ENCODE results near the gene RTN4RL1. TPM values are rescaled to one million over a fixed set of nuclear protein-coding genes. Genes with fewer than 3 reads are reported as not detected.

Gene RTN4RL1
- total and polyA plus RNA-seq, 4 donors, result 0.65 to 7.3 (median 2.4) TPM

- DNase-seq (no peak), ATAC-seq (ENCODE audit: insufficient read depth, low FRiP score) (no peak)
- H3K9me3 ChIP-seq (ENCODE audit: control insufficient read depth in 4 of 4, insufficient read depth in 3 of 4, low read length in 3 of 4), result no peaks in the 10 kb centered on the region
- 90 to 97% methylated on average over 9 of the region's 9 CpGs for WGBS, 2 donors
- TF ChIP-seq CTCF (IDR thresholded peaks at IDR 0.05; ENCODE audit: control extremely low read depth, extremely low read depth), result no peak
- H3K27me3 ChIP-seq (ENCODE audit: control insufficient read depth in 3 of 3, insufficient read depth in 3 of 3, low read length in 2 of 3), result no peaks in the 10 kb centered on the region
- no peak overlapping the region for H3K27ac ChIP-seq (ENCODE audit: low read depth in 1 of 2, low read length in 1 of 2)
- peaks cover 0 to 34% (median 22%) of the 10 kb centered on the region in 5 donors for H3K4me1 ChIP-seq (ENCODE audit: control insufficient read depth in 5 of 5, insufficient read depth in 5 of 5, low read length in 5 of 5)
- peak overlapping the region in 1 of 2 donors; percentile 11 for H3K9ac ChIP-seq (ENCODE audit: insufficient read depth in 1 of 2, low read length in 2 of 2)
- no peak overlapping the region for H3K4me3 ChIP-seq
- no peaks in the 10 kb centered on the region for H3K36me3 ChIP-seq (ENCODE audit: control insufficient read depth in 4 of 4, insufficient read depth in 4 of 4, low read length in 4 of 4)
Measured at GRCh38 chr17:1996800-1997288, 28.3 kb downstream of the RTN4RL1 start.

DNA sequence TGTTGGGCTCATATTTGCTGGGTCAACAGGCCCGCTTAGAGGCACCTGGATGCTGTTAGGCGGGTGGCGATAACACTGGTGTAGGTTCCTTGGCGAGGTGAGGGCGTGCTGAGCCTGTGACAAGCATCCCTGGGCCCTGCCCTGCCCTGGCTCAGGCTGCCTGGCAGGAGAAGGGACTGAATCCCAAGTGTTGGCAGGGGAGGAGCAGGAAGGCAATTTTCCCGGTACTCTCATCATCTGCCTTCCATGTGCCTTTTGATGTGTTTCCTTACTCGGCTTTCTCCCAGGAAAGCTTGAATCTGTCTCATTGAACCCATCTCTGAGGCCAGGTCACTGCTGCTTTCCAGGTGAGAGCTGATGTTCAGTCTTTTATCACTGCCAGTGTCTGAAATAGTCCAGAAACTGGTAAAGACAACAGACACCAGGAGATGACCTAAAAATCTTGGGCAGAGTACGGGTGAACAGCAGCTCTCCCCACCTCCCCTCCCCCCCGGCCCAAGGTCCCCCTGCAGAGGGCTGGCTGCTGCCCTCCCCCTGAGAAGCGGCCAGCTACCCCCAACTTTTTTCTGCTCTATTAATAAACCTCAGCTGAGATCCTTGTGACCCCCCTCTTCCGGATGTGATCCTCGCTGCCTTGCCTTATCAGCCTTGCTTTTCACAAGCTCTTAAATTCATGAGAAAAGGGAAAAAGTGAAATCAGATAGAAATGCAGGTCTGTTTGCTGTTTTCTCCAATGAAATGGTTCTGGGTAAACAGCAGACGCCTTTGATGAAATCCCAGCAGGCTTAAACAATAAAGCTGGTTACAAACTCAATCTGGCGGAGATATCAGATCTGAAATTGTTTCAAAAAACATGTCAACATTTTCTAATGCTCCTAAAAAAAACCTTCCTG lies 29.0 kb downstream of the RTN4RL1 start:
- ATAC-seq (ENCODE audit: insufficient read depth, low FRiP score) (no peak), DNase-seq (peak; percentile 25 to 71 (median 42))
- no peak overlapping the region for H3K27ac ChIP-seq (ENCODE audit: low read depth in 1 of 2, low read length in 1 of 2)
- no peak for TF ChIP-seq CTCF (IDR thresholded peaks at IDR 0.05; ENCODE audit: control extremely low read depth, extremely low read depth)
- peak overlapping the region; percentile 11 to 17 for H3K9ac ChIP-seq (ENCODE audit: insufficient read depth in 1 of 2, low read length in 2 of 2)
- no peaks in the 10 kb centered on the region for H3K36me3 ChIP-seq (ENCODE audit: control insufficient read depth in 4 of 4, insufficient read depth in 4 of 4, low read length in 4 of 4)
- H3K4me1 ChIP-seq (ENCODE audit: control insufficient read depth in 5 of 5, insufficient read depth in 5 of 5, low read length in 5 of 5), result peaks cover 0 to 34% (median 22%) of the 10 kb centered on the region in 5 donors
- H3K9me3 ChIP-seq (ENCODE audit: control insufficient read depth in 4 of 4, insufficient read depth in 3 of 4, low read length in 3 of 4), result no peaks in the 10 kb centered on the region
- H3K27me3 ChIP-seq (ENCODE audit: control insufficient read depth in 3 of 3, insufficient read depth in 3 of 3, low read length in 2 of 3), result no peaks in the 10 kb centered on the region
- 87 to 94% methylated on average over 14 of the region's 14 CpGs for WGBS, 2 donors
- H3K4me3 ChIP-seq, result no peak overlapping the region

DNA sequence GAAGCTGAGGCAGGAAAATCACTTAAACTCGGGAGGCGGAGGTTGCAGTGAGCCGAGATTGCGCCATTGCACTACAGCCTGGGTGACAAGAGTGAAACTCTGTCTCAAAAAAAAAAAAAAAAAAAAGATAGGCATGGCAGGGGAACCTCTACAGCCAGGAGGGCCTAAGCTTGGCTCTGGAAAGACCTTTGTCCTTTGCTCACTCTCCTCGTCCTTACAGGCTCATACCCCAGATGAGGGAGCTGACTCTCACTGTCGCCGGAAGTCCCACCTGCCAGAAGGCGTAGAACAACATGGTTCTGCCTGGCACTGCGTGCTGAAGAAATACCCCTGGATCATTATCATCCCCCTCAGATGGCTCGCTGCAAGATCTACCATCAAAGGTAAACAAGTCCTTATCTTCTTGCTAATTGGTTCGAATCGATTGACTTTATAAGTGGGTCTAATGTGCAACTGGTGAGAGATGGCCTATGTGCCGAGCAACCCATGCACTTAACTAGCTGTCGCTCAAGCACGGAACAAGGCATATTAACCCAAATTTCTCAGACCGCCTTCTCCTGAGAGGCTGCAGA lies 29.7 kb downstream of the RTN4RL1 start:
- Histone ChIP-seq H3K9me3 (ENCODE audit: control insufficient read depth in 4 of 4, insufficient read depth in 3 of 4, low read length in 3 of 4) (no peaks in the 10 kb centered on the region), H3K27me3 (ENCODE audit: control insufficient read depth in 3 of 3, insufficient read depth in 3 of 3, low read length in 2 of 3) (no peaks in the 10 kb centered on the region), H3K4me1 (ENCODE audit: control insufficient read depth in 5 of 5, insufficient read depth in 5 of 5, low read length in 5 of 5) (peaks cover 0 to 34% (median 22%) of the 10 kb centered on the region in 5 donors), H3K36me3 (ENCODE audit: control insufficient read depth in 4 of 4, insufficient read depth in 4 of 4, low read length in 4 of 4) (no peaks in the 10 kb centered on the region), H3K27ac (ENCODE audit: low read depth in 1 of 2, low read length in 1 of 2) (no peak overlapping the region), H3K4me3 (no peak overlapping the region), H3K9ac (ENCODE audit: insufficient read depth in 1 of 2, low read length in 2 of 2) (no peak overlapping the region)
- ATAC-seq (ENCODE audit: insufficient read depth, low FRiP score) (no peak), DNase-seq (no peak)
- 91 to 94% methylated on average over 16 of the region's 16 CpGs for WGBS, 2 donors
- no peak for TF ChIP-seq CTCF (IDR thresholded peaks at IDR 0.05; ENCODE audit: control extremely low read depth, extremely low read depth)
